Measurements from ENCODE around the gene TEX13A. TPM values are rescaled to one million over a fixed set of nuclear protein-coding genes. Genes with fewer than 3 reads are reported as not detected.

TEX13A gene
- total RNA-seq, 1 donor from 2014 or later: not detected

GRCh38 chrX:105189093-105189492 is 31.4 kb downstream of the TEX13A start:
- Mint-ChIP-seq H3K27ac (ENCODE audit: unreplicated experiment) (no peak overlapping the region), H3K4me3 (ENCODE audit: unreplicated experiment) (no peak overlapping the region), H3K27me3 (ENCODE audit: unreplicated experiment) (no peaks in the 10 kb centered on the region), H3K9me3 (ENCODE audit: unreplicated experiment) (peaks cover 4% of the 10 kb centered on the region), H3K4me1 (ENCODE audit: unreplicated experiment) (no peaks in the 10 kb centered on the region), H3K36me3 (ENCODE audit: low read depth, unreplicated experiment) (no peaks in the 10 kb centered on the region)
- no peak for TF ChIP-seq CTCF (IDR thresholded peaks at IDR 0.05; ENCODE audit: unreplicated experiment)
- no peak for DNase-seq (ENCODE audit: low spot score)

- Mint-ChIP-seq H3K36me3 (ENCODE audit: low read depth, unreplicated experiment) (no peaks in the 10 kb centered on the region), H3K27me3 (ENCODE audit: unreplicated experiment) (no peaks in the 10 kb centered on the region), H3K4me1 (ENCODE audit: unreplicated experiment) (no peaks in the 10 kb centered on the region)
Measured at GRCh38 chrX:105179644-105180043, 40.9 kb downstream of the TEX13A start.

GRCh38 chrX:105173071-105173470 is 47.4 kb downstream of the TEX13A start:
- Mint-ChIP-seq H3K4me1 (ENCODE audit: unreplicated experiment) (no peaks in the 10 kb centered on the region), H3K36me3 (ENCODE audit: low read depth, unreplicated experiment) (no peaks in the 10 kb centered on the region), H3K4me3 (ENCODE audit: unreplicated experiment) (no peak overlapping the region), H3K27me3 (ENCODE audit: unreplicated experiment) (peaks cover 2% of the 10 kb centered on the region), H3K9me3 (ENCODE audit: unreplicated experiment) (peaks cover 4% of the 10 kb centered on the region), H3K27ac (ENCODE audit: unreplicated experiment) (no peak overlapping the region)
- no peak for TF ChIP-seq CTCF (IDR thresholded peaks at IDR 0.05; ENCODE audit: unreplicated experiment)
- DNase-seq (ENCODE audit: low spot score): no peak

More at GRCh38 chrX:105179644-105180043, 40.9 kb downstream of the TEX13A start:
- Mint-ChIP-seq H3K27ac (ENCODE audit: unreplicated experiment) (no peak overlapping the region), H3K9me3 (ENCODE audit: unreplicated experiment) (no peaks in the 10 kb centered on the region), H3K4me3 (ENCODE audit: unreplicated experiment) (no peak overlapping the region)
- DNase-seq (ENCODE audit: low spot score): no peak
- TF ChIP-seq CTCF (IDR thresholded peaks at IDR 0.05; ENCODE audit: unreplicated experiment): no peak
